ENCODE results near the gene LRRN4. TPM values are rescaled to one million over a fixed set of nuclear protein-coding genes. Genes with fewer than 3 reads are reported as not detected.

Gene LRRN4
- total RNA-seq, 1 experiment from 2014 or later = 0.10 TPM

GRCh38 chr20:6006603-6006949 is 47.3 kb downstream of the LRRN4 start:
- RAD21 ChIA-PET (ENCODE audit: low non-redundant PET in 1 of 2, low total read pairs in 2 of 2, uncharacterized antibody in 2 of 2, unreplicated experiment in 2 of 2) = no interaction called here
- Histone ChIP-seq H3K9me2 (ENCODE audit: insufficient read depth) (no peaks in the 10 kb centered on the region), H3K79me2 (ENCODE audit: insufficient read depth, low read length) (peaks cover 49% of the 10 kb centered on the region), H2AFZ (ENCODE audit: low read depth, low read length, poor library complexity, severe bottlenecking) (no peak overlapping the region), H3K4me3 (replicated peaks in 1 of 2; ENCODE audit: low read depth in 1 of 2, low read length in 2 of 2) (peak overlapping the region; percentile 71 to 73), H3K27me3 (ENCODE audit: insufficient read depth, low read length) (no peaks in the 10 kb centered on the region), H3K4me2 (ENCODE audit: low read length) (peak overlapping the region; percentile 79), H3K9me3 (ENCODE audit: control insufficient read depth in 1 of 2, insufficient read depth in 1 of 2, low read depth in 1 of 2, low read length in 2 of 2) (no peaks in the 10 kb centered on the region), H4K20me1 (ENCODE audit: insufficient read depth) (no peaks in the 10 kb centered on the region; the same call in 1 of the 2 replicates), H3K36me3 (ENCODE audit: control insufficient read depth in 1 of 2, insufficient read depth in 2 of 2, low read length in 2 of 2) (peaks cover 15 to 17% of the 10 kb centered on the region in 2 experiments; a peak in 3 of 4 replicates), H3K27ac (ENCODE audit: low read depth, low read length) (peak overlapping the region; percentile 93), H3K4me1 (ENCODE audit: control insufficient read depth in 1 of 2, insufficient read depth in 2 of 2, low read length in 2 of 2) (peaks cover 11 to 18% of the 10 kb centered on the region in 2 experiments), H3K9ac (ENCODE audit: low read length) (peak overlapping the region; percentile 88)
- POLR2A ChIA-PET = no interaction called here
- TF ChIP-seq CTCF (IDR thresholded peaks at IDR 0.05 in 2 of 3, conservative IDR thresholded peaks at IDR 0.05 in 1 of 3; ENCODE audit: borderline replicate concordance in 1 of 3, insufficient read depth in 1 of 3, low read depth in 2 of 3, low read length in 2 of 3) = no peak
- TF ChIP-seq ELF1 (IDR thresholded peaks at IDR 0.05; ENCODE audit: borderline replicate concordance, low read depth) = no peak
- no peak for TF ChIP-seq SRF (IDR thresholded peaks at IDR 0.05; ENCODE audit: low read depth)
- TF ChIP-seq CBX3 (IDR thresholded peaks at IDR 0.05; ENCODE audit: low read depth) = no peak
- TF ChIP-seq TCF7L2 (IDR thresholded peaks at IDR 0.05; ENCODE audit: borderline replicate concordance, extremely low read depth, insufficient read depth, insufficient read length) = no peak
- TF ChIP-seq ZFX (IDR thresholded peaks at IDR 0.05) = no peak; the same call in 1 of the 2 replicates
- TF ChIP-seq FOSL1 (IDR thresholded peaks at IDR 0.05; ENCODE audit: low read depth) = no peak
- no peak for TF ChIP-seq REST (IDR thresholded peaks at IDR 0.05; ENCODE audit: low read depth)
- no peak for TF ChIP-seq CEBPB (IDR thresholded peaks at IDR 0.05; ENCODE audit: low read depth)
- TF ChIP-seq MAX (IDR thresholded peaks at IDR 0.05) = no peak
- TF ChIP-seq EZH2phosphoT487 (IDR thresholded peaks at IDR 0.05; ENCODE audit: borderline replicate concordance) = no peak
- TF ChIP-seq ATF3 (IDR thresholded peaks at IDR 0.05) = no peak
- ATAC-seq (no peak), DNase-seq (ENCODE audit: low read depth, low spot score) (no peak)
- no TSS peak for BruUV-seq (replicated peaks)
- intact Hi-C loops (cut with micrococcal nuclease) = no loop called here
- CTCF ChIA-PET = no interaction called here

All from HCT116 (cell line).